Suppressor macrophage (primary cell): ENCODE measurements around the gene FAM222A.
"Not testable (repeated sequence)": the region's sequence is repeated elsewhere in the genome, so short reads cannot be mapped to it uniquely, and the experiment has no call there.

Source experiments
- DNase-seq, 4 experiments: peaks; one replicate each; pipeline ENCODE4 v3.0.0-alpha.2; 2020 to 2022

Gene FAM222A

DNA sequence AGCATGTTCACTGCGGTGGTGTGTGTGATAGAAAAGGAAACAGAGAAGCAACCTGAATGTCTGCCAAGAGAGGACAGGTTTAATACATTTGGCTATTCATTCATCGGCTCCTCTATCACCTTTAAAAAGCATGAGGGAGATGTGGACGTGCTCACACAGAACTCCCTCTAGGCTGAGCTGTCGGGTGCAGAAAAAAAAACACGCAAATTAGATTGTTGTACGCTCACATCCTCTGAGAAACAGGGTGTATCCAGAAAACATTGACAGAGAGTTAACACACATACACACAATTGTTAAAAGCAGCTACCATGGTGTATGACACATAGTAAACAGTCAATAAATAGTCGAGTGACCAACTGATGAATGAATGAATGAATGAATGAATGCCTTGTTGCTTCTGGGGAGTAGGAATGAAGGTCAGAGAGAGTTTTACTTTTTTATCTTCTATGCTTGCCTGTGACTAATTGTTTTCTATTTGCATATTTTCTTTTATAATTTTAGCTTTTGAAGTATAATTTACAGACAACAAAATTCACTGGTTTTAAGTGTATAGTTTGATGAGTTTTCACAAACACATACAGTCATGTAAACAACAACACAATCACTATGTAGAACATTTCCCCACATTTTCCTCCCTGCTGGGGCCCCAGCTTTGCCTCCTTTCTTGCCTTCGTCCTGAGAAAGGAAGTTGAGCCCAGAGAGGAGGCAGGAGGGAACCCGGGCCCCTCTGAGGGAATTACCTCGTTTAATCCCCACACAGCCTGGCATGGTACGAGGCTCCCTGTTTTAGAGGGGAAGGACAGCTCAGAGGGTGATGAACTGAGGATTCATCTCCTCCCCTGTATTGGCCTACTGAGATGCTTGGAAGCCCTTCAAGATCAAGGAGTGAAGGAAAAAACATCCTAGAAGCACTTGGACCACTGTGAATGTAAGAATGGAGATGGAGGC lies 19.7 kb upstream of the FAM222A start:
- no peak for DNase-seq

- DNase-seq: not testable (repeated sequence)
Measured at GRCh38 chr12:109694629-109695028, 19.0 kb upstream of the FAM222A start.

DNA sequence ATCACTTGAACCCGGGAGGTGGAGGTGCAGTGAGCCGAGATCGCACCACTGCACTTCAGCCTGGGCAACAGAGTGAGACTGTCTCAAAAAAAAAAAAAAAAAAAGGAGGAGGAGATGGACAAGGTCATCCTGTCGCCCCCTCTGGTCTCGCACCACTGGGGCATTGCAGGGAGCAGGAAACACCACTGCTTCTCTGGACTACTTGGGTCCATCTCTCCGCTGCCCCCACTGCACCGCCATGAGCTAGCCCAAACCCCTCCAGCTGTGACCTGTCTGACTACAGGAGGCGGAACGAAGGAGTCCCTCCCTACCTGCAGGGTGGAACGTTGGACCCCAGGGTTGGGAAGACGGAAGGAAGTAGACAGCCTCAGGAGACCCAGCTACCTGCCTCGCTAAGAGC lies 18.2 kb upstream of the FAM222A start:
- DNase-seq: no peak

- DNase-seq: no peak
Measured at GRCh38 chr12:109695961-109696461, 17.6 kb upstream of the FAM222A start.

DNA sequence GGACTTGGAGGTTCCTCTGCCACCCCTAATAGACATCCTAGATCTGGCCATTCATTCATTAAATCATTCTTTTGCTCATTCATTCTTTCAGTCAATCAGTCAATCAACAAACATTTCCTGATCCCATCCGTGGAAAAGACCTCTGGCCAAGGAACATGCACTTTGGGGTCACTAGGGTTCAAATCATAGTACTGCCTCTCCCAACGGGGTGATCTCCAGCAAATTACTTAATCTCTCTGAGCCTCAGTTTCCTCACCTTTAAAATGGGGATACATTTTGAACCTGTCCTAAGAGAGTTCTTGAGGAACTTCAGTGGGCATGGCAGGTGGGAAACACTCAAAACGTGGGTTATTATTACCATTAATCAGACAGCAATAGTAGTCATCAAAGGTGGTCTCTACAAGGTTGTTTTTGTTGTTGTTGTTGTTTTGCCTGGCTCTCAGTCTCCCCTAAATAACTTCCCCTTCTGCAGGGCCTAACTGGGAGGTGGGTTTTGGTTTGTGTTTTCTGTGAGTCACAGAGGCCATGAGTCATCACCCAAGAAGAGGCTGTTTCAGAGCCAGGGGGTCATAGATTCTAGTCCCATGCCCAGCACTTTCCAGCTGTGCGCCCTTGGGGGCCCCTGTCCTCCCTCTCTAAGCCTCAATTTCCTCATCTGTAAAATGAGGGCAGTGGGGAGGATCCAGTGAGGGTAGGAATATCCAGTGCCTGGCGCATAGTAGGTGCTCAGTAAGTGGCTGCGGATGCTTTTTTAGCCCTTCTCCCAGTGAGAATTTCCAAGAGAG lies 16.9 kb upstream of the FAM222A start:
- DNase-seq: peak in 3 of 4 experiments; percentile 31 to 34 (median 33)

GRCh38 chr12:109697270-109697553 lies 16.4 kb upstream of the FAM222A start:
- no peak for DNase-seq

GRCh38 chr12:109697877-109698468 lies 15.7 kb upstream of the FAM222A start:
- no peak for DNase-seq

- DNase-seq: no peak
Measured at GRCh38 chr12:109698820-109699219, 14.8 kb upstream of the FAM222A start.

GRCh38 chr12:109701064-109701463 lies 12.6 kb upstream of the FAM222A start:
- DNase-seq: no peak

- no peak for DNase-seq
Measured at GRCh38 chr12:109702111-109702841, 11.3 kb upstream of the FAM222A start.

DNA sequence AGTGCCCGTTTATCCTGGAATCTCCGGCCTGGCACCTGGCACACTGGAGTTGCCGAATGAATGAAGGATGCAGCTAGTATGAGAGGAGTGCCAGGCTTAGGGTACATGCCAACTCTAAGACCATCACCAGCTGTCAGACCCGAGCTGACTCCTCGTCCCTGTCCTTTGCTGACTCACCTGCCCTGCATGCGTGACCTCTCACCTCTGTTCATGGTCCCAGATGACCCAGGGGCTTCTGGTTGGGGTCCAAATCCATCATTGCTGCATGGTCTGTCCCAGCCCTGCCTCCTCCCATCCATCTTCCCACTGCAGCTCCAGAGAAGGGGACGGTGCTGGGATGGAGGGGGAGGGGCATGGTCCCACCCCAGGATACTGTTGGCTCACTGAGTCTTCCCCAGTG lies 9.9 kb upstream of the FAM222A start:
- DNase-seq: no peak

DNA sequence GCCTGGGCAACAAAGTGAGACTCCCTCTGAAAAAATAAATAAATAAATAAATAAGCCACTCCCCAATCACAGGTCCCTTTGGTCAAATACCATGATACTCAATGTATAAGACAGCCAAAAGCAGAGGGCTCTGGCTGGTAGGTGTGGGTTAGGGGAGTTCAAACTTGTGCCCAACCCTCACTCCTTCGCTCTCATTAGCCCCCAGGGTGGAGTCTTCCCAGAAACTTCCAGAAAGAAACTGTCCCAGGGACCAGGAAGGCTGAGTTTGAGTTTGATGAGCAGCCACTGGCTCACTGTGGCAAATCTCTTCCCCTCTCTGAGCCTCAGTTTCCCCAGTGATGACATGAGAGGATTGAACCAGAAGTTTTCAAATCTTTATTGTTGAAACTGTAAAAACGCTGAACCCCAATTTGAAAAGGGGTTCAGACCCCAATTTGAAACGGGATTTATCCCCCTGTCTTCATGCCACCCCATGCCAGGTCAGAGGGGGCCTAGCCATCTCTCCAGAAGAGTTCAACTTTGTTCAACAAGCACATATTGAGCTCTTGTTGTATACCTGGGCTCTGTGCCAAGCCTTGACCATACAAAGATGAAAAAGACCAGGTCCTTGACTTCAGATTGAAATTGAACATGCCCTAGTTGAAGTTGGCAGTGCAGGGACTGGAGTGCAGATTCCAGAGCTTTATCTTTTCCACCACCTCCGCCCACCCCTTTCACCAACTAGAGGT lies 9.1 kb upstream of the FAM222A start:
- no peak for DNase-seq

DNA sequence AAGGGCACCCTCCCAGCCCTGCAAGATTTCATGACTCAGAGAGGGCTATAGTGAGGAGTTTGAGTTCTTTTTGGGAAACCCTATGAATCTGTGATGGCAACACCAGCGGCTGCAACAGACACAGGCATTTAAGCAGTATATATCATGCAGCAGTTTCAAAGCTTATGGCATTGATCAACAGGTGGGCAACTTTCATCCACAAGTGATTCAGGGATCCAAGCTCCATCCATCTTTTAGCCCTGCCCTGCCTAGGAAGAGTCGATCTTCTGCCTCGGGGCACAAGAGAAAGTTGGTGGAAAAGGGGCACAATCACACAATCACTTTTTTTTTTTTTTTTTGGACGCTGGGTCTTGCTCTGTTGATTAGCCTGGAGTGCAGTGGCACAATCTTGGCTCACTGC lies 8.3 kb upstream of the FAM222A start:
- DNase-seq: no peak

GRCh38 chr12:109706398-109706746 lies 7.3 kb upstream of the FAM222A start:
- DNase-seq: no peak

- DNase-seq: no peak
Measured at GRCh38 chr12:109706747-109707469, 6.7 kb upstream of the FAM222A start.

DNA sequence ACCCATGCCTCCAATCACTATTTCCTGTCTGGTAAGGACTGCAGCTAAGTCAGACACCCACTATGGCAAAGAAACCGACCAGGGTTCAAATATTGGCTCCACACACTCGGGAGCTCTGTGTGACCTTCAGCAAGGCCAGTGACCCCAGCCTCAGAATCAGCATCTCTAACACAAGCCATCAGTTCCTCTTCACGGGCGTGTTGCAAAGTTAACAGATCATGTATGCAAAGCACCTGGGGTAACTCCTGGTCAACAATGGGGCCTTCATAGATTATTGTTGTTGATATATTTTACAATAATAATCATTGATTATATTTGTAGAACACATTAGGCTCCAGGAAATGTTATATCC lies 6.2 kb upstream of the FAM222A start:
- DNase-seq: no peak

DNA sequence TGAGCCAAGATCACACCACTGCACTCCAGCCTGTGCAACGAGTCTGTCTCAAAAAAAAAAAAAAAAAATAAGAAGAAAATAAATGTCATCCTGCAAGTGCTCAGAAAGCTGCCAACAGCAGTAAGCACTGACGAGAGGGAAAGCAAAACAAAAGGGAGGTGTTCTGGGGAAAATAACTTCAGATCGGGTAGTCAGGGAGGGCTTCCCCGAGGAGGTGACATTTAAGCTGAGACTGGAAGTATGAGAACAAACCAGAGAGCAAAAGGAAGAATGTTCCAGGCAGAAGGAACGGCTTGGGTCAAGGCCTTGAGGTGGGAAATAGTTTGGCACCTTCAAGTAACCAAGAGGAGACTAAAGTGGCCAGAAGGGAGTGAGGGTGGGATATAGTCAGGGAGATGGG lies 4.7 kb upstream of the FAM222A start:
- no peak for DNase-seq

DNA sequence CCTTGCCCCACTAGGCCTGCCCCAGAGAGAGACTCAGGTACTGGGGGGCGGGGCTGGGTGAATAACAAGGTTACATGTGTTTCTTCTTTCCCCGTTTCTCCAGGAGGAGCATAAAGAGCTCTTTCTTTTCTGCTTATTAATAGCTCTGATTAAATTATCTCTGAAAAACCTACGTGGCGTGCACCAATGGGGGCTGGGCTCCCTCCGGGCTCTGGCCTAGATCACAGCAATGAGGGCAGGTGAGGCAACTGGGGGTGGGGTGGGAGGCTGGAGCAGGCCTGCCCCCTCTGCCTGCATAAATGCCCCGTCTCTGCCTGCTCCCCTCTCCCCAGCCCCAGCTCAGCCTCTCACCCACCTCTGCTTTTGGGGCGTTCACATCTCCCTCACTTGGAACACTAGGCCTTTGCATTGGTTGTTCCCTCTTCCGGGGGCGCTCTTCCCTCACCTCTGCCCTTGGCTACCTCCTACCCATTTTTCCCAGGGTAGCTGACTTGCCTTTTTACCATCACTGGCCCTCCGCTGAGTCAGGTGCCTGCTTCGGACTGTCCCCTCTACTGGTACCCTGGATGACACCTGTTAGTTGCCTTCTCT lies 4.1 kb upstream of the FAM222A start:
- DNase-seq: no peak

- DNase-seq: no peak
Measured at GRCh38 chr12:109710205-109710746, 3.3 kb upstream of the FAM222A start.

- DNase-seq: no peak
Measured at GRCh38 chr12:109710747-109711595, 2.7 kb upstream of the FAM222A start.
